Activated CD4-positive, alpha-beta T cell treated with anti-CD3 and anti-CD28 coated beads for 36 hours (primary cell): ENCODE measurements around the gene ORM2. TPM values are rescaled to one million over a fixed set of nuclear protein-coding genes. Genes with fewer than 3 reads are reported as not detected.
A peak's percentile ranks its signal among the peaks of the same experiment; 100 is the strongest.
"Not testable (repeated sequence)": the region's sequence is repeated elsewhere in the genome, so short reads cannot be mapped to it uniquely, and the experiment has no call there.

Experiments
- ATAC-seq: fragments of 200-7000 bp; cut with Tn5 transposase; one replicate; pipeline ENCODE4 v1.10.0; 2021; ENCODE audit warnings: mild to moderate bottlenecking, moderate library complexity
- CTCF ChIA-PET: fragments of 350-600 bp; sonication (Branson Sonifier 250); formaldehyde crosslinking; loops from one replicate; lab custom pipeline; 2021; ENCODE audit warnings: antibody characterized with exemption; lab: Charles Lee
- POLR2A ChIA-PET: fragments of 350-600 bp; sonication (Branson Sonifier 250); formaldehyde crosslinking; loops from one replicate; lab custom pipeline; 2021; ENCODE audit warnings: antibody characterized with exemption, inconsistent platforms; lab: Charles Lee
- DNase-seq: peaks from one replicate; pipeline ENCODE4 v3.0.0-alpha.2; 2020
- H3K27ac Mint-ChIP-seq: one replicate; pipeline ENCODE4 v1.8.0; 2021; ENCODE audit warnings: mixed read lengths
- H3K27me3 Mint-ChIP-seq: one replicate; pipeline ENCODE4 v1.8.0; 2021; ENCODE audit warnings: mixed read lengths
- H3K36me3 Mint-ChIP-seq: one replicate; pipeline ENCODE4 v1.8.0; 2021; ENCODE audit warnings: low read depth, mixed read lengths
- H3K4me1 Mint-ChIP-seq: one replicate; pipeline ENCODE4 v1.8.0; 2021; ENCODE audit warnings: mixed read lengths
- H3K4me3 Mint-ChIP-seq: one replicate; pipeline ENCODE4 v1.8.0; 2021; ENCODE audit warnings: mild to moderate bottlenecking, moderate library complexity, mixed read lengths
- H3K9me3 Mint-ChIP-seq: one replicate; pipeline ENCODE4 v1.8.0; 2021; ENCODE audit warnings: low read depth, mixed read lengths
- intact Hi-C, 2 experiments: fragments of 100-400 bp; cut with DNase I in 1 of 2; cut with micrococcal nuclease in 1 of 2; formaldehyde crosslinking; loops; one replicate each; pipeline versions ENCODE4 v1.14.2 to v1.15.1; 2022 to 2024; cut with DNase I, micrococcal nuclease
- total RNA-seq, 2 experiments: library from RNA; stranded (reverse); gene quantifications; one replicate each; pipeline ENCODE4 v1.2.3, GENCODE V29; 2021

Gene ORM2
- total RNA-seq, 2 experiments from 2014 or later, result not detected

DNA sequence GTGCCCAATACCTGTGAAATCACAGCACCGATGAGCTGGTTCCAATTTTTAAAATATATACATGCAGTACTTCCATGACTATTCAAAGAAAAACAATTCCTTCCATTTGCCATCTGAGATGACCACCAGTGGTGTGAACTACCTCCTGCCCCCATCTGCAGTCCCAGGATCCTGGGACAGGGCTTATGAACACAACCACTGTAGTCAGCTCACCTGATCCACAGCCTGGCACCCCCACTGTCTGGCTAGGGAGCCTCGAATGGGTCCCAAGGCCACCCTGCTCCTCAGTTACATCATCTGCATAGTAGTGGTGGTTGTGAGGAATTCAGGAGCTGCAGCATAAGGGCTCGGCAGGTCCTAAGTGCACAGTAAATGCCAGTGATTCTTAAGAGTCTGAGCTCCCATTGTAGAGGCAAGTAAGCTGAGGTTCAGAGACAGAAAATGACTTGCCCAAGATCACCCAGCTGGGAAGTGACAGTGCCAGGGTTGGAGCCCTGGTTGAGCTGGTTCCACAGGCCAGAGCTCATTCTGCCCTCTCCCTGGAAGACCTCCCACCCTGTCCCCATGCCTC is 3.9 kb upstream of the ORM2 start:
- not testable (repeated sequence) for H3K36me3 Mint-ChIP-seq

DNA sequence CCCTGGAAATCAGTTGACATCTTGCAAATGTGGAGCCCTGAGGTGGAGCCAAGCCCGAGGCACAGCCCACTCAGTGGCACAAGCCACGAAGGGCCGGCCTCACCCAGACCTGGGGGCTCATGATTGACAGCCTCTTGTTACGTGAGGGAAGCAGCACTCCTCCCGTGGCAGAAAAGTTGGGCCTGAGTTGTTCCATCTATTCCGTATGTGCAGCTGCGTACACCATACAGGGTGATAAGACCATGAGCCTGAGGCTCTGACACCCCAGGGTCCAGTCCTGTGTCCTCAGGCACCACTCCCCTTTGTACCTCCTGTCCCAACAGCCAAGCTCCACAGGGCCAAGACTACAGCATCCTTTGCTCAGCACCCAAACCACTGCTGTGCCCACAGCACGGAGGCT is 1.9 kb upstream of the ORM2 start:
- ATAC-seq, result no peak
- intact Hi-C loops, result no loop called here
- ChIA-PET POLR2A (no interaction called here), CTCF (no interaction called here)
- no peak for DNase-seq
- H3K27ac Mint-ChIP-seq, result no peak overlapping the region
- no peak overlapping the region for H3K4me3 Mint-ChIP-seq
- H3K4me1 Mint-ChIP-seq, result peaks cover 8% of the 10 kb centered on the region
- H3K27me3 Mint-ChIP-seq, result no peaks in the 10 kb centered on the region
- H3K9me3 Mint-ChIP-seq, result no peaks in the 10 kb centered on the region
- H3K36me3 Mint-ChIP-seq, result no peaks in the 10 kb centered on the region

More for the DNA sequence above, 3.9 kb upstream of the ORM2 start:
- ATAC-seq, CTCF ChIA-PET, POLR2A ChIA-PET, H3K4me3 Mint-ChIP-seq, H3K27ac Mint-ChIP-seq, H3K27me3 Mint-ChIP-seq, H3K9me3 Mint-ChIP-seq, DNase-seq, intact Hi-C loops: not testable (repeated sequence)
- H3K4me1 Mint-ChIP-seq, result peaks cover 15% of the 10 kb centered on the region

DNA sequence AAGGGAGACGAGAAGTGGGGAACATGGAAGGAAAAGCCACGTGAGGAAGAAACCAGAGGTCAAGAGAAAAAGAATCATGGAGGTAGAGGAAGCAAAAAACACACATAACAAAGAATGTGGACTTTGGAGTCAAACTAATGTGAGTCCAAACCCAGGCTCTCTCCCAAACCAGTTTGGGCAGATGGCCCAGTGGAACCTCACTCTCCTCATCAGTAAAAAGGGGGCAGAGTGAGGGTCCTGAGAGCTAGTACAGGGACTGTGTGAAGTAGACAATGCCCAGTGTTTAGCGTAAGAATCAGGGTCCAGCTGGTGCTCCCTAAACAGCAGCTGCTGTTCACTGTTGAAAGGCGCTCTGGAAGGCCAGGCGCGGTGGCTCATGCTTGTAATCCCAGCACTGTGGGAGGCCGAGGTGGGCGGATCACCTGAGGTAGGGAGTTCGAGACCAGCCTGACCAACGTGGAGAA is 1.3 kb upstream of the ORM2 start:
- POLR2A ChIA-PET, H3K27me3 Mint-ChIP-seq, H3K4me3 Mint-ChIP-seq, H3K9me3 Mint-ChIP-seq, DNase-seq, CTCF ChIA-PET, H3K4me1 Mint-ChIP-seq, H3K36me3 Mint-ChIP-seq, ATAC-seq, H3K27ac Mint-ChIP-seq, intact Hi-C loops: not testable (repeated sequence)

- H3K27ac Mint-ChIP-seq, H3K27me3 Mint-ChIP-seq, H3K4me1 Mint-ChIP-seq, H3K36me3 Mint-ChIP-seq, POLR2A ChIA-PET, intact Hi-C loops, H3K4me3 Mint-ChIP-seq, DNase-seq, CTCF ChIA-PET, H3K9me3 Mint-ChIP-seq, ATAC-seq: not testable (repeated sequence)
Measured at GRCh38 chr9:114328937-114329624, 588 bp upstream of the ORM2 start.

DNA sequence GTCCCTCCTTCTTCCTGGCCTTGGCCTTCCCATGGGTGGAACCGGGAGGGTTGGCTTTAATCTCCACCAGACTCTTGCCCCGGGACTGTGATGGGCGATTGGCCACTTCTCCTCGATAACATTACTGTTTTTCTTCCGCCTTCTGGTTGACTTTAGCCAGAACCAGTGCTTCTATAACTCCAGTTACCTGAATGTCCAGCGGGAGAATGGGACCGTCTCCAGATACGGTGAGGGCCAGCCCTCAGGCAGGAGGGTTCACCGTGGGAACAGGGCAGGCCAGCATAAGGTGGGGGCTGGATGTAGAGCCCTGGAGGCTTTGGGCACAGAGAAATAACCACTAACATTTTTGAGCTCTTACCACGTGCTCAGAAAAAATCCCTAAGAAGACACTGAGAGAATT is 967 bp downstream of the ORM2 start:
- Mint-ChIP-seq H3K36me3 (peaks cover 13% of the 10 kb centered on the region), H3K4me3 (no peak overlapping the region), H3K4me1 (peaks cover 8% of the 10 kb centered on the region), H3K9me3 (peaks cover 2% of the 10 kb centered on the region), H3K27ac (no peak overlapping the region), H3K27me3 (no peaks in the 10 kb centered on the region)
- ChIA-PET POLR2A (no interaction called here), CTCF (interaction anchor here (1.1 kb wide), 1 partner anchor 55 kb away, joined by 3 read pairs; no protein-coding TSS in a partner anchor)
- no peak for DNase-seq
- intact Hi-C loops, result no loop called here
- ATAC-seq, result no peak

DNA sequence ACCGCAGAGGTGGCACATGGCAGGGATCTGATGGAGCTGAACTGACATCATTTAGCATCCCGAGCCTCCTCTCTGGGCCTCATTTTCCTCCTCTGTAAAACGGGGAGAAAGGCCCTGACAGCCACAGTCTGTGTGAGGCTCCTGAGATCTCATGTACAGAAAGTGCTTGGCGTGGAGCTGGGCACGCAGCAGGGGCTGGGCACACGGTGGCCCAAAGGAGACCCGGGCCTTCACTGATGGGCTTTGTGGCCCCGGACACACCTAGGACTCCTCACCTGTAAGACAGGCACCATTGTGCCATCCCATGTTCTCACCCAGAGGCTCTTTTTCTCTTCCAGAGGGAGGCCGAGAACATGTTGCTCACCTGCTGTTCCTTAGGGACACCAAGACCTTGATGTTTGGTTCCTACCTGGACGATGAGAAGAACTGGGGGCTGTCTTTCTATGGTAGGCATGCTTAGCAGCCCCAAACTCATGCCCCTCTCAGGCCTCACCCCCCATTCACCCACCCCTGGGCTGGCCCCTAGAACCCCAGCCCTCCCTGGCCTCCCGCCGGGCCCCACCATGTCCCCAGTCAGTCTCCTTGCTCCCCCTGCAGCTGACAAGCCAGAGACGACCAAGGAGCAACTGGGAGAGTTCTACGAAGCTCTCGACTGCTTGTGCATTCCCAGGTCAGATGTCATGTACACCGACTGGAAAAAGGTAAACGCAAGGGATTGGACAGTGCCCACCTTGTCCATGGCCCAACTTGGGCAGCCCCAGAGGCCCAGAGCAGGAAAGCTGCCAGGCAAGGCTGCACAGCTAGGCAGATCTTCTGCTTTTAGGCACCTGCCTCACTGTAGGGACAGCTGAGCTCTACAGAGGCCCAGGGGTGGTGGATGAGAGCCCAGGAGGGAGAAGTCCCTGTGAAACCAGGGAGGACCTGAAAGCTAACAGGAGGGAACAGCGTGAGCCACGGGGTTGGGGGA is 1.8 kb downstream of the ORM2 start:
- Mint-ChIP-seq H3K27ac (peak overlapping the region; percentile 37), H3K36me3 (peaks cover 21% of the 10 kb centered on the region)
- H3K4me1 Mint-ChIP-seq, DNase-seq, H3K4me3 Mint-ChIP-seq, POLR2A ChIA-PET, H3K27me3 Mint-ChIP-seq, intact Hi-C loops, H3K9me3 Mint-ChIP-seq: not testable (repeated sequence)
- ATAC-seq, result peak; percentile 12
- CTCF ChIA-PET, result interaction anchor here (1.1 kb wide), 1 partner anchor 54 kb away, joined by 3 read pairs; no protein-coding TSS in a partner anchor

DNA sequence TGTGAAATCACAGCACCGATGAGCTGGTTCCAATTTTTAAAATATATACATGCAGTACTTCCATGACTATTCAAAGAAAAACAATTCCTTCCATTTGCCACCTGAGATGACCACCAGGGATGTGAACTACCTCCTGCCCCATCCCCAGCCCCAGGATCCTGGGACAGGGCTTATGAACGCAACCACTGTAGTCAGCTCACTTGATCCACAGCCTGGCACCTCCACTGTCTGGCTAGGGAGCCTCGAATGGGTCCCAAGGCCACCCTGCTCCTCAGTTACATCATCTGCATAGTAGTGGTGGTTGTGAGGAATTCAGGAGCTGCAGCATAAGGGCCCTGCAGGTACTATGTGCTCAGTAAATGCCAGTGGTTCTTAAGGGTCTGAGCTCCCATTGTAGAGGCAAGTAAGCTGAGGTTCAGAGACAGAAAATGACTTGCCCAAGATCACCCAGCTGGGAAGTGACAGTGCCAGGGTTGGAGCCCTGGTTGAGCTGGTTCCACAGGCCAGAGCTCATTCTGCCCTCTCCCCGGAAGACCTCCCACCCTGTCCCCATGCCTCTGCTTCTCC is 2.9 kb downstream of the ORM2 start:
- H3K27ac Mint-ChIP-seq, H3K27me3 Mint-ChIP-seq, intact Hi-C loops, H3K4me1 Mint-ChIP-seq, DNase-seq, H3K4me3 Mint-ChIP-seq, POLR2A ChIA-PET, H3K9me3 Mint-ChIP-seq, CTCF ChIA-PET: not testable (repeated sequence)
- peaks cover 30% of the 10 kb centered on the region for H3K36me3 Mint-ChIP-seq
- peak; percentile 24 for ATAC-seq

- ATAC-seq, H3K9me3 Mint-ChIP-seq, POLR2A ChIA-PET, DNase-seq, intact Hi-C loops, H3K4me3 Mint-ChIP-seq, H3K27ac Mint-ChIP-seq, CTCF ChIA-PET, H3K4me1 Mint-ChIP-seq, H3K27me3 Mint-ChIP-seq: not testable (repeated sequence)
- peaks cover 38% of the 10 kb centered on the region for H3K36me3 Mint-ChIP-seq
Measured at GRCh38 chr9:114333718-114334117, 4.0 kb downstream of the ORM2 start.

GRCh38 chr9:114334490-114334889 is 4.8 kb downstream of the ORM2 start:
- peaks cover 45% of the 10 kb centered on the region for H3K36me3 Mint-ChIP-seq
- H3K27ac Mint-ChIP-seq, result peak overlapping the region; percentile 35
- intact Hi-C loops, result no loop called here
- H3K27me3 Mint-ChIP-seq, result no peaks in the 10 kb centered on the region
- CTCF ChIA-PET, result interaction anchor here (0.8 kb wide), 1 partner anchor 19 kb away, joined by 4 read pairs; no protein-coding TSS in a partner anchor
- POLR2A ChIA-PET, result no interaction called here
- H3K4me1 Mint-ChIP-seq, result peaks cover 11% of the 10 kb centered on the region
- DNase-seq (no peak), ATAC-seq (no peak)
- H3K9me3 Mint-ChIP-seq, result peaks cover 2% of the 10 kb centered on the region
- no peak overlapping the region for H3K4me3 Mint-ChIP-seq

- DNase-seq (no peak), ATAC-seq (no peak)
- intact Hi-C loops, result loop anchor here in 1 of 2 experiments (5.0 kb wide), 2 partner anchors 157 to 172 kb away; partner anchors contain the start of gene WHRN
- ChIA-PET POLR2A (no interaction called here), CTCF (no interaction called here)
- no peaks in the 10 kb centered on the region for H3K27me3 Mint-ChIP-seq
- H3K36me3 Mint-ChIP-seq, result peaks cover 58% of the 10 kb centered on the region
- H3K9me3 Mint-ChIP-seq, result peaks cover 2% of the 10 kb centered on the region
- no peak overlapping the region for H3K4me3 Mint-ChIP-seq
- H3K4me1 Mint-ChIP-seq, result peaks cover 8% of the 10 kb centered on the region
- H3K27ac Mint-ChIP-seq, result no peak overlapping the region
Measured at GRCh38 chr9:114335745-114336144, 6.1 kb downstream of the ORM2 start.

- H3K4me3 Mint-ChIP-seq, result no peak overlapping the region
- no peak for ATAC-seq
- H3K4me1 Mint-ChIP-seq, result peaks cover 5% of the 10 kb centered on the region
- no peak for DNase-seq
- intact Hi-C loops, result loop anchor here in 1 of 2 experiments (5.0 kb wide), 2 partner anchors 156 to 171 kb away; partner anchors contain the start of gene WHRN
- no peak overlapping the region for H3K27ac Mint-ChIP-seq
- POLR2A ChIA-PET, result interaction anchor here (1.1 kb wide), 1 partner anchor 50 kb away, joined by 3 read pairs; no protein-coding TSS in a partner anchor
- CTCF ChIA-PET, result interaction anchor here (1.0 to 1.3 kb wide), 2 partner anchors 69 to 317 kb away, joined by 3 to 6 read pairs; no protein-coding TSS in a partner anchor
- H3K27me3 Mint-ChIP-seq, result no peaks in the 10 kb centered on the region
- H3K9me3 Mint-ChIP-seq, result peaks cover 2% of the 10 kb centered on the region
- peaks cover 61% of the 10 kb centered on the region for H3K36me3 Mint-ChIP-seq
Measured at GRCh38 chr9:114336157-114336556, 6.5 kb downstream of the ORM2 start.
